ENCODE data around the gene IL2RG.

IL2RG gene

GRCh38 chrX:71109051-71109450, 2.3 kb downstream of the IL2RG start:
- TF ChIP-seq, protein P1, sequence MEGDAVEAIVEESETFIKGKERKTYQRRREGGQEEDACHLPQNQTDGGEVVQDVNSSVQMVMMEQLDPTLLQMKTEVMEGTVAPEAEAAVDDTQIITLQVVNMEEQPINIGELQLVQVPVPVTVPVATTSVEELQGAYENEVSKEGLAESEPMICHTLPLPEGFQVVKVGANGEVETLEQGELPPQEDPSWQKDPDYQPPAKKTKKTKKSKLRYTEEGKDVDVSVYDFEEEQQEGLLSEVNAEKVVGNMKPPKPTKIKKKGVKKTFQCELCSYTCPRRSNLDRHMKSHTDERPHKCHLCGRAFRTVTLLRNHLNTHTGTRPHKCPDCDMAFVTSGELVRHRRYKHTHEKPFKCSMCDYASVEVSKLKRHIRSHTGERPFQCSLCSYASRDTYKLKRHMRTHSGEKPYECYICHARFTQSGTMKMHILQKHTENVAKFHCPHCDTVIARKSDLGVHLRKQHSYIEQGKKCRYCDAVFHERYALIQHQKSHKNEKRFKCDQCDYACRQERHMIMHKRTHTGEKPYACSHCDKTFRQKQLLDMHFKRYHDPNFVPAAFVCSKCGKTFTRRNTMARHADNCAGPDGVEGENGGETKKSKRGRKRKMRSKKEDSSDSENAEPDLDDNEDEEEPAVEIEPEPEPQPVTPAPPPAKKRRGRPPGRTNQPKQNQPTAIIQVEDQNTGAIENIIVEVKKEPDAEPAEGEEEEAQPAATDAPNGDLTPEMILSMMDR (IDR thresholded peaks at IDR 0.05; ENCODE audit: insufficient read depth, low read depth, low read length, missing control alignments) = no peak
- peak overlapping the region; percentile 64 for H3K4me3 ChIP-seq (ENCODE audit: low read depth, low read length)
- DNase-seq (ENCODE audit: low read depth) = no peak

DNA sequence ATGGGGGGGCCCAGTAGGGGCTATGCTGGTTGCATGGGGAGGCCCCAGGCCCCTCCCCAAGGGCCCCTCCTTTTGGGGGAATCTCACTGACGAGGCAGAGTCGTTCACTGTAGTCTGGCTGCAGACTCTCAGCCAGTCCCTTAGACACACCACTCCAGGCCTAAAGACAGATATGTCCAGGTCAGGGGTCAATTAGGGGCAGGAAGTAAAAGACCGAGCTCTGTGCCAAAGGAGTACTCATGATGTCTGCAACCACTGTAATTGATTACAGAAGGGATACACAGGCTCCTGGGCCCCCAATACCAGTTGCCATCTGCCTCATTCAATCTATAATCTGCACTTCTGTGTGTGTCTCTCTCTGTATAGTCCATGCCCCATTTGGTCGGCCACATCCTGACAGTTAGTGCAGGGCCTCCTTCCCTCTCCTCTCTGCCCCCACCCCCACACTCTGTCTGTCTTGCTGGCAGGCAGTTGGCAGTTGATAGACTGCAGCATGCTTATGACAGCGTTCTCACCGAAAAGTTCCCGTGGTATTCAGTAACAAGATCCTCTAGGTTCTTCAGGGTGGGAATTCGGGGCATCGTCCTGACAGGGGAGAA, 3.5 kb downstream of the IL2RG start:
- TF ChIP-seq, protein P1 (IDR thresholded peaks at IDR 0.05; ENCODE audit: insufficient read depth, low read depth, low read length, missing control alignments) = no peak
- DNase-seq (ENCODE audit: low read depth) = no peak
- H3K4me3 ChIP-seq (ENCODE audit: low read depth, low read length) = no peak overlapping the region

- no peak overlapping the region for H3K4me3 ChIP-seq (ENCODE audit: low read depth, low read length)
These were observed 4.1 kb downstream of the IL2RG start for GRCh38 chrX:71107245-71107644.

DNA sequence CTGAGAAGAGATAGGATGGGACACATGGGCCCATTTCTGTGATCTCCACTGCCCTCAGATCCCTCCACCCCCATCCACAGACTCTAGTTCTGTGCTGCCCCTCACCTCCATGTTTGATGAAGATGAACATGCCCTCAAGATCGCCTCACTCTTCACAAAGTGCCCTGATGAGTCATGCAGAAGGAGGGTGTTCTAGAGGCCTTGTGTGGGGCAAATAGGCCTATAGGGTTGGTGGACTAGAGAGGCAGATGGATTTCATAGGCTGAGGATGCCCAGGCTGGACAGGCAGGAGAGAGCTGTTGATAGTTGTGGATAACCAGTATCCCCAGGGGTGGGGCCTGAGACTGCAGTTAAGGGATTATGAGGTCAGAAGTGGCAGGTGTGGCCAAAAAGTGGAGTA, 5.0 kb downstream of the IL2RG start, which contains the start of gene CXorf65:
CXorf65 (minus strand) TSS at position 314 of the 400 bp plus-strand sequence; CDS start at position 130, 184 bp downstream.
- no peak for DNase-seq (ENCODE audit: low read depth)

More at GRCh38 chrX:71107245-71107644, 4.1 kb downstream of the IL2RG start:
- no peak for DNase-seq (ENCODE audit: low read depth)
- TF ChIP-seq, protein P1 (IDR thresholded peaks at IDR 0.05; ENCODE audit: insufficient read depth, low read depth, low read length, missing control alignments) = no peak

DNA sequence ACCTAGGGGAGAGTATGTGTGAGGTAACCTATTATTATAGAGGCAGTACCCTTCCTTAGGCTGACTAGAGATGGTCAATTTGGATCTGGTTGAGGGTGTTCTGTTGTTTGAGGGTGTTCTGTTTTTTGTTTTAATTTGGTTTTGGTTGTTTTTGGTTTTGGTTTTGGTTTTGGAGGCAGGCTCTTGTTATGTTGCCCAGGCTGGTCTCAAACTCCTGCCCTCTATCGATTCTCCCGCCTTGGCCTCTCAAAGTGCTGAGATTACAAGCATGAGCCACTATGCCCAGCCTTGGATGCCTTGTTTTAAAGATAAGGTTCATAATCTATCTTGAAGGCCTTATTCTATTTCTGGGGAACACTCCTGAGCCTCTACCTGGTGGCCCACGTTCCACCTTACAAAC, 5.7 kb downstream of the IL2RG start:
- no peak overlapping the region for H3K4me3 ChIP-seq (ENCODE audit: low read depth, low read length)
- TF ChIP-seq, protein P1 (IDR thresholded peaks at IDR 0.05; ENCODE audit: insufficient read depth, low read depth, low read length, missing control alignments) = no peak
- no peak for DNase-seq (ENCODE audit: low read depth)

More for the DNA sequence above, 5.0 kb downstream of the IL2RG start, which contains the start of gene CXorf65:
- TF ChIP-seq, protein P1 (IDR thresholded peaks at IDR 0.05; ENCODE audit: insufficient read depth, low read depth, low read length, missing control alignments) = no peak
- no peak within 1 kb of the TSS for H3K4me3 ChIP-seq (ENCODE audit: low read depth, low read length)

GRCh38 chrX:71103110-71103983, 8.0 kb downstream of the IL2RG start:
- peak; percentile 46 for DNase-seq (ENCODE audit: low read depth)
- H3K4me3 ChIP-seq (ENCODE audit: low read depth, low read length) = no peak overlapping the region
- TF ChIP-seq, protein P1 (IDR thresholded peaks at IDR 0.05; ENCODE audit: insufficient read depth, low read depth, low read length, missing control alignments) = no peak

All from GM12865 (cell line).